Keratinocyte (primary cell): ENCODE data around the gene PRSS48.

Source experiments
- EZH2 ChIP-seq: IDR thresholded peaks from one replicate; pipeline ENCODE4 v1.6.1; 2012; ENCODE audit warnings: inconsistent platforms, mild to moderate bottlenecking, low read length, moderate library complexity
- TF ChIP-seq, protein P1 (sequence below), 3 experiments: IDR thresholded peaks in 1 of 3; conservative IDR thresholded peaks in 1 of 3; optimal IDR thresholded peaks in 1 of 3; 2 replicates in 2 of 3; 3 replicates in 1 of 3; pipeline versions ENCODE3 to v1.5.1; 2011; ENCODE audit warnings: low read length in 3 of 3, mild to moderate bottlenecking in 3 of 3, moderate library complexity in 2 of 3, control low read depth in 1 of 3, inconsistent platforms in 1 of 3; ENCODE audit not compliant: insufficient read depth in 2 of 3; ENCODE audit errors: extremely low read depth in 1 of 3

DNA sequence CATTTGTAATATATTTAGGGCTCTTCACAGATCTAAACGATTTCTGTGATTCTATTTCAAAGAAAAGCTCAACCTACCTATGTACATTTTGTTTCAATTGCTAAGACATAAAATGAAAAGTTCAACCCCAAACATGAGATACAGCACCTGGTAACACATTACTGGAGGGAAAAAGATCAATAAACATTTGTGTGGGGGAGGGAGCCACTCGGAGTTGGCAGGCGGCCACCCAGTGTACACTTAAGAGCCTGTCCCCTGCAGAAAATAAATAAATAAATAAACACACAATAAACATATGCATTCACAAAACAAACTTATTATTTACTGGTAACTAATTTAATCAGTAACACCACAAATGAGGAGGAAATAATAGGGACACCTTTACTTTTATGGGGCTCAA is 19.3 kb downstream of the PRSS48 start:
- TF ChIP-seq, protein P1, sequence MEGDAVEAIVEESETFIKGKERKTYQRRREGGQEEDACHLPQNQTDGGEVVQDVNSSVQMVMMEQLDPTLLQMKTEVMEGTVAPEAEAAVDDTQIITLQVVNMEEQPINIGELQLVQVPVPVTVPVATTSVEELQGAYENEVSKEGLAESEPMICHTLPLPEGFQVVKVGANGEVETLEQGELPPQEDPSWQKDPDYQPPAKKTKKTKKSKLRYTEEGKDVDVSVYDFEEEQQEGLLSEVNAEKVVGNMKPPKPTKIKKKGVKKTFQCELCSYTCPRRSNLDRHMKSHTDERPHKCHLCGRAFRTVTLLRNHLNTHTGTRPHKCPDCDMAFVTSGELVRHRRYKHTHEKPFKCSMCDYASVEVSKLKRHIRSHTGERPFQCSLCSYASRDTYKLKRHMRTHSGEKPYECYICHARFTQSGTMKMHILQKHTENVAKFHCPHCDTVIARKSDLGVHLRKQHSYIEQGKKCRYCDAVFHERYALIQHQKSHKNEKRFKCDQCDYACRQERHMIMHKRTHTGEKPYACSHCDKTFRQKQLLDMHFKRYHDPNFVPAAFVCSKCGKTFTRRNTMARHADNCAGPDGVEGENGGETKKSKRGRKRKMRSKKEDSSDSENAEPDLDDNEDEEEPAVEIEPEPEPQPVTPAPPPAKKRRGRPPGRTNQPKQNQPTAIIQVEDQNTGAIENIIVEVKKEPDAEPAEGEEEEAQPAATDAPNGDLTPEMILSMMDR (optimal IDR thresholded peaks at IDR 0.05 in 1 of 3, IDR thresholded peaks at IDR 0.05 in 1 of 3, conservative IDR thresholded peaks at IDR 0.05 in 1 of 3; ENCODE audit: extremely low read depth in 1 of 3, insufficient read depth in 2 of 3, low read length in 3 of 3) = no peak
- no peak for TF ChIP-seq EZH2
